A172 (cell line): Measurements from ENCODE around the gene NR2F1-AS1. TPM values are rescaled to one million over a fixed set of nuclear protein-coding genes. Genes with fewer than 3 reads are reported as not detected.

Source experiments
- DNase-seq: peaks from one replicate; pipeline ENCODE4 v3.0.0-alpha.2; 2015; ENCODE audit warnings: low spot score
- total RNA-seq: library from RNA; depleted of rRNA; stranded (reverse); fragments of >200 nt; shearing (Covaris generic); gene quantifications from 2 replicates; pipeline ENCODE4 v1.2.3, GENCODE V29; 2014

Gene NR2F1-AS1
- total RNA-seq, 1 experiment from 2014 or later, result 24.4 TPM

GRCh38 chr5:93589152-93589828 is 8.3 kb upstream of the NR2F1-AS1 start:
- DNase-seq, result no peak

DNA sequence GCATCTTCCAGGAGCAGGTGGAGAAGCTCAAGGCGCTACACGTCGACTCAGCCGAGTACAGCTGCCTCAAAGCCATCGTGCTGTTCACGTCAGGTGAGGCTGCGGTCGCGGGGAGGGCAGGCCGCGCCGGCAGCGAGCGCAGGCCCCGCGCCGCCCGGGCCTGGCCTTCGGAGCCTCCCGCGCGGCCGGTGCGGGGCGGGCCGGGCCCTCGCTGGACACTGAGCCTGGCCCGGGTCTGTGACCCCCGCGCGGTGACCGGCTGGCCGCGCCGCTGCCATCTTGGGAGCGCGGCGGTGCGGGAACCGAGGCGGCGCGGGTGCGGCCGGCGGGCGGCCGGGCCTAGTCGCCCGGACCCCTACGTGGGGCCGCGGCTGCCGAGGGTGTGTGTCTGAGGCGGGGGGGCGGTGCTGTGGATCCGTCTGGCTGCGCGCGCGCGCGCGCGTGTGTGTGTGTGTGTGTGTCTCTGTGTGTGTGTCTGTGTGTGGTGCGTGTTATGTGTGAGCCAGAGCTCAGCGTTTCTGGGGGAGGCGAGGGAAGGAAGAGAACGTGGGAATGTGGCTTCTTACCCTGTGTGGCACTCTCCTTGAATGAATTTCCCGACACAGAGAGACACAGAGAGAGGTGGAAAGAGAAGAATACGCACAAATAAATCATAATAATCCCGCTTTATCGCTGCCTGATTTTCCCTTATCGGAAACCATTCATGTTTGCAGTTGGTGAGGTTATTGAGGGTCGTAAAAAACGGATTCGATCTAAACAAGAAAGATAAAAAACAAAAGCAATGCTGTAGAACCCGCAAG is 7.5 kb upstream of the NR2F1-AS1 start:
- DNase-seq, result no peak

DNA sequence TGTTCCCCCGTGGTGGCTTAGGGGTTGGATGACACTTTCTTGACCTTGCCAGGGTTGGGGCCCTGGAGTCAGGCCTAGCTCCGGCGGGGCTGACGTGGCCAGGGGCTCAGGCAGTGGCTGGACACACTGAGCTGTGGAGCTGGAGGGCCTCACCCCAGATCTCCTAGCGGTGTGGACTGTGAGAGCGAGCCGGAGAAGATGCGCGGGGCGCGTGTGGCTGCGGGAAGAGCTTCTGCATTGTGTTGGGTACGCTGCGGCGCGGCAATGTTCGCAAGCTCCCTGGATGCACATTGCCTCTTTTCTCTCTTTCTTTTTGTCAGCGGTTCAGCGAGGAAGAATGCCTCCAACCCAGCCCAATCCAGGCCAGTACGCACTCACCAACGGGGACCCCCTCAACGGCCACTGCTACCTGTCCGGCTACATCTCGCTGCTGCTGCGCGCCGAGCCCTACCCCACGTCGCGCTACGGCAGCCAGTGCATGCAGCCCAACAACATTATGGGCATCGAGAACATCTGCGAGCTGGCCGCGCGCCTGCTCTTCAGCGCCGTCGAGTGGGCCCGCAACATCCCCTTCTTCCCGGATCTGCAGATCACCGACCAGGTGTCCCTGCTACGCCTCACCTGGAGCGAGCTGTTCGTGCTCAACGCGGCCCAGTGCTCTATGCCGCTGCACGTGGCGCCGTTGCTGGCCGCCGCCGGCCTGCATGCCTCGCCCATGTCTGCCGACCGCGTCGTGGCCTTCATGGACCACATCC is 6.8 kb upstream of the NR2F1-AS1 start:
- DNase-seq, result no peak

- DNase-seq, result no peak
These were observed 5.9 kb upstream of the NR2F1-AS1 start for GRCh38 chr5:93586736-93587596.

GRCh38 chr5:93585767-93586385 is 4.9 kb upstream of the NR2F1-AS1 start:
- no peak for DNase-seq

GRCh38 chr5:93585041-93585766 is 4.2 kb upstream of the NR2F1-AS1 start:
- DNase-seq, result peak; percentile 39

DNA sequence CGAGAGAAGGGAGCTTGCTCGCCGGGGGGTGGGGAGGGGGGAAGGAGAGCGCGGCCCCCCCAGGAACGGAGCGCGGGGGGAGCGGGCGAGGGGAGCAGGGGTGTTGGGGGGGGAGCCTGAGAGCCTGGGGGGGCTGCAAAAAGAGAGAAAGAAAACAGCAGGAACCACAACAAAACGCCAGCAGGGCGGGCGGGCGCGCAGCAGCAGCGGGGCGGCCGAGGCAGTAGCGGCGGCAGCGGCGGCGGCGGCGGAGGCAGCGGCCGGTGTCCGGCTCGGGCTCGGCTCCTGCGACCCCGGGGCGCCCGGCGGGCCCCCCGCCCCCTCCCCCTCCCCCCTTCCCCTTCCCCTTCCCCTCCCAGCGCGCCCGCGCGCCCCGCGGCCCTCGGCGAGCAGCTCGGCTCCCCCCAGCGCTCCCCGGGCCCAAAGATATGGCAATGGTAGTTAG is 3.6 kb upstream of the NR2F1-AS1 start:
- DNase-seq, result no peak

DNA sequence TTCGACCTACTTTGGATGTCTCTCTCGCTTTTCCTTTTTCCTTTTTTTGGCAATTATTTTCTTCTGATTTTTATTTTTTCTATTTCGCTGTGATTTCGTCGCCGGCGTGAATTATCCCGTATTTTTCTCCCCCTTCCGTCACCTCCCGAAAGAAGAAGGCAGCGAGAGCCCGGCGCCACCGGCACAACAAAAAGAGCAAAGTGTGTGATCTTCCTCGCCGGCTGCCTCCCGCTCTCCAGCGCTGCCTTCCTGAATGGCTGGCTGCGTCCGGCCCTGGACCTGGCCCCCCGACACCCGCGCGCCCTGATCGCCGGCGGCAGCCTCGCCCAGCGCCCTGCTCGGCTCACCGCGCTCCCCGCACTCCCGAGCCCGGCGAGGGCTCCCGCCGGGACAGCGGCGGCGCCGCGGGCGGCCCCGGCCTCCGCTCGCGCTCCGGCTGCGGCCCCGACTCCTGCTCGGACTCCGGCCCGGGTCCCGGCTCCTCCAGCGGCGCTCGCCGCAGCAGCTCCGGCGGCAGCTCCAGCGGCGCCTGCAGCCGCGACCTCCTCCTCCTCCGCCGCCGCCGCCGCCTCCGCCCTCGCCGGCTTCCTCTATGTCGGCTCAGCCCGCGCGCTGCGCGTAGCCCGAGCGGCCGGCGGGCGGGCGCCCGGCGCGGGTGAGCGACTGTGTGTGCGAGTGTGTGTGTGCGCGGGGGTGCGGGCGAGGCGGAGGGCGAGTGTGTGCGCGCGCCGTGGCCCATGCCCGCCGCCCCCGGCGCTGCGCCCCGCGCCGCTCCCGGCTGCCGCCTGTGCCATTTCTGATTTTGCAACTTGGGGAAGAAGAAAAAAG is 3.0 kb upstream of the NR2F1-AS1 start:
- DNase-seq, result peak; percentile 26

- no peak for DNase-seq
These were observed 2.4 kb upstream of the NR2F1-AS1 start for GRCh38 chr5:93583439-93583767.

DNA sequence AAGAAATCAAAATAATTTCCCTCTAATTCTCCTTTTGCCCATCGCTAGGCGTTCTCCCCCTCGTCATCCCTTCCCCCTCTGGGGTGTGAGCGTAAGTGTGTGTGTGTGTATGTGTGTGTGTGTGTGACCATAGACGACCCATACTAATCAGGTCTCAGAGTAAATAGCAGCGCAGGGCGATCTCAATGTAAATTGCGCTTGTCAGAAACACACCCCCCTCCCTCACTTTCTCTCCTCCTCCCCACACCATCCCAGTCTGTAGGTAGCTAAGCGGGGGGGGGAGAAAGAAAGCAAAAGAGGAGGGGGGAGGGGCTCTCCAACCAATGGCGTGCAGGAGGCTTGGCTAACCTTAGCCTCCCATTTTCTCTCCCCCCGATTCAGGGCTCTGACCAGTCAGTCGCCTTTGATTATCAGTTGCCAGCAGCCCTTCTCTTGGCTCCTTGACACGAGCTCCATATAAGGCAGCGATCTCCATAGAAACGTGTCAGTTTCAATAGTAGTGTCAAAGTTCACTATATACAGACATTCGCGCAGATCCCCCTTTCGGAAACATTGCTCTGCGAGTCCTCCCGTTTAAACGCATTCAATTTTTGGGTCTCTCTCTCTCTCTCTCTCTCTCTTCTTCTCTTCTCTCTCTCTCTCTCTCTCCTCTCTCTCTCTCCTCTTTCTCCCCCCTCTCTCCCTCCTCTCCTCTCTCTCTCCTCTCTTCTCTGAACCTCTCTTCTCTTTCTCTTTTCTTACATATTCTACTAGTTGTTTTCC is 1.8 kb upstream of the NR2F1-AS1 start, which contains the start of gene NR2F1:
TSS of gene NR2F1 (plus strand) at position 546 of the 762 bp plus-strand sequence. CDS start 1,802 bp downstream, outside the sequence.
- DNase-seq, result peak; percentile 91

- DNase-seq, result no peak
These were observed 1.1 kb upstream of the NR2F1-AS1 start for GRCh38 chr5:93582167-93582462.

DNA sequence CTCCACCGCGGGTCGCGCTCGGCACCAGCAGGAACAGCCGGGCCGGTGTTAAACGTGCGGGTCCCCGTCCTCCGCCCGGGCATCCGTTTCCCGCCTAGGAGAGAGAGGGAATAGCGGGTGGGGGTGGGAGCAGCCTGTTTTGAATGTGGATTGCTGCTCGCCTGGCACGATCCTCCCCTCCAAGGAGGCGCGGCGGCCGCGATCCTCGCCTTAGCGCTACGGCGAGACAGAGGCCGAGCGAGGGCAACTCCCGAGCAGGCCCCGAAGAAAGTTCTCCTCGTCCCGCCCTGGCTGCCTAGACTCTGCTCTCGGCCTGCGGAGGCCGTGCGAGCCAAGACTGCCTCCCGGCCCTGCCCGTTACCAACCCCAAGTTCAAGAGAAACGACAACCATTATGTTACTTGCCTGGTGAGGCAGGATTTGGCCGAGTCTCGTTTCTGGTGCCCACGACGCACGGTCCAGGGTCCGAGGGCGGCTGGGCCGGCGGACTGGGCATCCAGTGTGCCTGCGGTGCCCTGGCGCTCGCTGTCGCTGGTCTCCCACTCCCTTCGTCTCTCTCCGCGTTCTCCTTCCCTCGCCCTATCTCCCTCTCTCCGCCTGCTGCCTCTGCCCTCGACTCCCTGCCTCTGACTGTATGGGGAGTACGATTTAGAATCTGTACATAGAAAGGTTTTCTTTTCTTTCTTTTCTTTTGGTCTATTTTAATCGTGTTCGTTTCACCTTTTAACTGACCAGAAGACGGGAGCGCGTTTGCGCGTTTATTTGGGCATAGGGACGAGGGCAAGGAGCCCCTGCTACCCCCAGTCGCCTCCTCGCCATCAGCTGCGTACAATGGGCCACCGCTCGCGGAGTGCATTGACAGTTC is 724 bp downstream of the NR2F1-AS1 start:
- DNase-seq, result peak; percentile 30

- DNase-seq, result no peak
These were observed 1.3 kb downstream of the NR2F1-AS1 start for GRCh38 chr5:93579692-93580062.

- DNase-seq, result no peak
These were observed 2.0 kb downstream of the NR2F1-AS1 start for GRCh38 chr5:93578813-93579691.

DNA sequence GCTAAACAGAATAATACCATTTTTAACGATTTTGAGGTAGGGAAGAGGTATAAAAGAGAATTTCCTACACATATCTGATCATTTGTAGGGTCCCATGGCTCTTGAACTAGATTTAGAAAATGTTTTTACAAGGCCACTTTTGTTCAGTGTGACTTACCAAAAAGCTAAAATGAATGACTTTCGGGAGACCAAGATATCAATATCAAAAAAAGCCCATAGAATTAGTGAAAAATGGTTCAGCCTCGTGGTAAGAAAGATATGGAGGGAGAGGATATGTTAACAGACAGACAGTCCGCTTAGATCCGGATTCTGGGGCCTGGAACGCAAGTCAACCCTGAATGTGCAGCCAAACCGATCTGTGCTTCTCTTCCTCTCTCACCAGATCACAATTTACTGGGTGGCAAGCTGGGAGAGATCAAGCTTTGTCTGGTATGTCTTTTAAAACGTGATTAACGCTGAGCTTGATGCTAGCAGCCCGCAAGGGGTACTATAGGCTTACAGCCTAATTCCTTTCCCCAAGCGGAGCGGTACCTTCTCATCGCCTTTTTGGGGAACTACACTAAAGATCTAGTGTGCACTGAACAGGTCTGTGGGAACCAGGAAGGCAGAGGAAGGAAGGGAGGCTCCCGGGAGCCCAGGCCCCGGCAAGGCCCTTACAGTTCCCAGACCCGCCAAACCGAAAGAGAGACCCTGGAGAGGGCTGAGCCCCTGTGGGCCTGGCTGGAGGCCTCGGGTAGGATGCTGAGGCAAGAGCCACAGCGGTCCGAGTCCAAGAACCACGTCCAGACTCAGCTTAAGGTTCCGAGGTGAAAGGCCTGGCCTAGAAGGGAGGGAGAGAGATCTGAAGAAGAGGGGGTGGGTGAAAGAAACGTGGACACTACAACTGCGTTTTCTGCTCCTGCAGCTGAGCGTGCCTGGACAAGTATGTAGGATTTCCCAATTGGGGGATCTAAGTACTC is 2.9 kb downstream of the NR2F1-AS1 start:
- DNase-seq, result no peak
